ENCODE data around the gene NPAS2.

Gene NPAS2

GRCh38 chr2:101026923-101027469 lies 207.1 kb downstream of the NPAS2 start:
- DNase-seq = no peak

GRCh38 chr2:101027852-101028251 lies 207.9 kb downstream of the NPAS2 start:
- no peak for DNase-seq

- DNase-seq = no peak
These were observed 211.1 kb downstream of the NPAS2 start for GRCh38 chr2:101030866-101031554.

- DNase-seq = no peak
These were observed 212.3 kb downstream of the NPAS2 start for GRCh38 chr2:101032084-101032776.

- DNase-seq = no peak
These were observed 216.6 kb downstream of the NPAS2 start for GRCh38 chr2:101036562-101036961.

- no peak for DNase-seq
These were observed 217.3 kb downstream of the NPAS2 start for GRCh38 chr2:101037161-101037755.

GRCh38 chr2:101038455-101039255 lies 218.7 kb downstream of the NPAS2 start:
- peak in 1 of 2 experiments; percentile 24 for DNase-seq

- DNase-seq = no peak
These were observed 220.1 kb downstream of the NPAS2 start for GRCh38 chr2:101040072-101040471.

GRCh38 chr2:101040761-101041160 lies 220.8 kb downstream of the NPAS2 start:
- DNase-seq = no peak

GRCh38 chr2:101041413-101041812 lies 221.5 kb downstream of the NPAS2 start:
- DNase-seq = no peak

- DNase-seq = no peak
These were observed 225.4 kb downstream of the NPAS2 start for GRCh38 chr2:101045330-101045729.

Measured in activated CD4-positive, alpha-beta T cell treated with anti-CD3 and anti-CD28 coated beads, Interleukin-2, amount 50 U/mL, for 48 hours (primary cell).